ENCODE results near the gene NACC2. TPM values are rescaled to one million over a fixed set of nuclear protein-coding genes. Genes with fewer than 3 reads are reported as not detected.

NACC2 gene
- total and polyA plus RNA-seq, 2 of the 8 experiments (the other 6 are each of a cell fraction or from before 2014, with no cell fraction given), result 8.3 to 14.0 TPM

DNA sequence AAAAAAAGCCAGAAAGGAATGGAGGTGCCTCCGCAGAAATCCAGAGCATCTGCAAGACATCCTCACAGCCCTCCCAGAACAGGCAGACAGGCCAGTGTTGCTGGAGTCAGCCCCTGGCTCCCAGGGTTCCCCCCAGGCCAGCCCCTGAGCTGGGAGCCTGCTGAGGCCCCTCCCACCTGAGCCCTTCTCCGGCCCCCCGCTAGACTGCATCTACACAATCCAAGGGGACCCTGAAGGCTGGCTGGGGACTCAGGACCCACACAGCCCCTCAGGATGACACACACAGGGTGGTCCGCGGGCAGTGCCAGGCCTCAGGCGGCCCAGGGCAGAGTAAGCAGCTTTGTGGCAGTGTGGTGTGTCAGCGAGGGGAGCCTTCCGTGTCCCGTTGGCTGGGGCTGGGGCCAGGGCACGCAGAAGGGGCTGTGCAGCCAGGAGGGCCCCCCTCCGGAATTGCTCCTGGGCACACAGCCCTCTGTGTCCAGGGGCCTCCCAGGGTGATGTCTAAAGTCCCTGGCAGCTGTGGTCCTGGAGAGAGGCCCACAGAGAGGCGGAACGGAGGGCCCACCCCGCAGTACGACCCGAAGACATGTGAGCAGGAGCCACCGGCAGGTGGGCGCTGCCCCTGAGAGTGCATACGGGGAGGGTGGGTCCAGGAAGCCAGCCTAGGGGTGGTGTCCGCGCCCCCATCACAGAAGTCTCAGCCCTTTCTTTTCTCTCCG lies 20.7 kb upstream of the NACC2 start:
- 94% methylated on average over 11 of the region's 22 CpGs; no CpG with 5 or more reads in 1 of the 2 experiments for WGBS, 2 experiments (ENCODE audit: extremely low coverage in 1 of 2, insufficient coverage in 1 of 2, insufficient read length in 1 of 2, insufficient replicate concordance in 2 of 2, low coverage in 1 of 2, low lambda C conversion rate in 2 of 2, missing lambda C conversion rate in 1 of 2)
- Histone ChIP-seq H3K36me3 (ENCODE audit: control insufficient read depth in 2 of 4, insufficient read depth in 4 of 4, low read length in 3 of 4) (peaks cover 0 to 12% (median 4%) of the 10 kb centered on the region in 4 experiments; a peak in 5 of 8 replicates), H4K8ac (ENCODE audit: extremely low read depth, insufficient read depth, low read length) (no peak overlapping the region), H3K79me1 (ENCODE audit: low read depth, low read length) (0 out of 2 replicates have a peak, but pooled peaks cover 3% of the 10 kb centered on the region), H3K27ac (ENCODE audit: low read depth, low read length) (no peak overlapping the region), H3K14ac (ENCODE audit: insufficient read length) (no peak overlapping the region), H3K23ac (ENCODE audit: insufficient read length) (no peak overlapping the region), H3K4ac (replicated peaks; ENCODE audit: insufficient read length, low read depth, low read length) (no peak overlapping the region), H3K56ac (replicated peaks; ENCODE audit: insufficient read length, low read depth, low read length) (no peak overlapping the region), H2AFZ (ENCODE audit: low read length) (no peak overlapping the region), H3K4me2 (ENCODE audit: insufficient read depth in 1 of 2, low read depth in 2 of 2, low read length in 2 of 2) (no peak overlapping the region), H3K9me3 (ENCODE audit: insufficient read depth in 2 of 2, low read depth in 1 of 2, low read length in 1 of 2) (no peaks in the 10 kb centered on the region), H4K91ac (replicated peaks; ENCODE audit: insufficient read length, low read length) (no peak overlapping the region), H4K5ac (ENCODE audit: insufficient read length, low read depth, low read length) (no peak overlapping the region), H3K79me2 (ENCODE audit: control insufficient read depth in 1 of 2, insufficient read depth in 2 of 2, low read length in 2 of 2) (peaks cover 0 to 7% of the 10 kb centered on the region in 2 experiments; a peak in 1 of 4 replicates), H2BK20ac (ENCODE audit: low read length) (no peak overlapping the region), H2BK5ac (ENCODE audit: low read depth, low read length) (no peak overlapping the region), H2AK5ac (ENCODE audit: low read depth, low read length) (no peak overlapping the region), H3K4me3 (ENCODE audit: extremely low read depth in 1 of 4, insufficient read depth in 2 of 4, low read depth in 3 of 4, low read length in 4 of 4) (no peak overlapping the region), H3K4me1 (replicated peaks in 1 of 4; ENCODE audit: control insufficient read depth in 3 of 4, insufficient read depth in 4 of 4, low read length in 3 of 4) (peaks cover 0 to 16% (median 10%) of the 10 kb centered on the region in 4 experiments; a peak in 6 of 7 replicates), H3K27me3 (replicated peaks in 1 of 4; ENCODE audit: control insufficient read depth in 3 of 4, extremely low read depth in 1 of 4, insufficient read depth in 3 of 4, low read length in 3 of 4) (no peaks in the 10 kb centered on the region), H4K20me1 (replicated peaks in 1 of 2; ENCODE audit: control insufficient read depth in 1 of 2, insufficient read depth in 2 of 2, low read length in 2 of 2) (peaks cover 0 to 5% of the 10 kb centered on the region in 2 experiments), H2BK12ac (ENCODE audit: low read depth, low read length) (no peak overlapping the region), H3K9ac (replicated peaks in 1 of 4; ENCODE audit: extremely low read depth in 1 of 4, low read depth in 3 of 4, low read length in 3 of 4) (no peak overlapping the region), H3K18ac (ENCODE audit: extremely low read depth, low read length) (no peak overlapping the region), H2BK120ac (replicated peaks; ENCODE audit: low read depth, low read length) (no peak overlapping the region), H2BK15ac (ENCODE audit: low read length) (no peak overlapping the region), H3K23me2 (ENCODE audit: low read depth, low read length) (no peaks in the 10 kb centered on the region; the same call in 1 of the 2 replicates)
- ChIA-PET POLR2A (ENCODE audit: partially characterized antibody) (interaction anchor here (4.5 kb wide), 1 partner anchor 10 kb away, joined by 40 read pairs; no protein-coding TSS in a partner anchor), CTCF (ENCODE audit: partially characterized antibody) (interaction anchor here (1.5 to 2.5 kb wide), 3 partner anchors 9 to 209 kb away, joined by 4 to 8 read pairs (median 7); no protein-coding TSS in a partner anchor)
- no peak for TF ChIP-seq SIN3A (conservative IDR thresholded peaks at IDR 0.05 in 1 of 2, IDR thresholded peaks at IDR 0.05 in 1 of 2; ENCODE audit: low read depth in 1 of 2, low read length in 2 of 2)
- no peak for DNase-seq (ENCODE audit: low read depth in 1 of 2, low spot score in 2 of 2)
- FAIRE-seq, result no peak
